Right atrium auricular region (tissue), 2 donors: Measurements from ENCODE around the gene HSD17B2. TPM values are rescaled to one million over a fixed set of nuclear protein-coding genes. Genes with fewer than 3 reads are reported as not detected.

Experiments
- DNase-seq: peaks from one replicate; pipeline ENCODE4 v3.0.0-alpha.2; 2019; ENCODE audit warnings: low spot score
- H3K27ac ChIP-seq, 2 donors: fragments of 200-600 bp; sonication (generic); 1 replicate in 1 of 2; 2 replicates in 1 of 2; pipeline ENCODE4 v1.5.1; 2016 to 2019
- H3K27me3 ChIP-seq, 2 donors: fragments of 200-600 bp; sonication (generic); one replicate each; pipeline versions ENCODE4 v1.5.1 to v1.6.0; 2017 to 2019
- H3K36me3 ChIP-seq: fragments of 200-600 bp; sonication (generic); one replicate; pipeline ENCODE4 v1.5.1; 2016
- H3K4me1 ChIP-seq, 2 donors: fragments of 200-600 bp; sonication (generic); one replicate each; pipeline versions ENCODE4 v1.5.1 to v1.6.0; 2017 to 2019
- H3K4me3 ChIP-seq, 2 donors: fragments of 200-600 bp; sonication (generic); 1 replicate in 1 of 2; 2 replicates in 1 of 2; pipeline ENCODE4 v1.5.1; 2017 to 2019; ENCODE audit warnings: mild to moderate bottlenecking in 1 of 2, moderate library complexity in 1 of 2
- H3K9me3 ChIP-seq, 2 donors: fragments of 200-600 bp; sonication (generic); one replicate each; pipeline ENCODE4 v1.5.1; 2019
- total RNA-seq, 2 donors: library from RNA; depleted of rRNA; stranded (reverse); fragments of >200 nt; gene quantifications; one replicate each; pipeline ENCODE4 v1.1.0, GENCODE V29; 2016
- TF ChIP-seq, protein P1 (sequence below), 2 donors: fragments of 200-600 bp; sonication (generic); IDR thresholded peaks; one replicate each; pipeline ENCODE4 v1.5.1; 2019; ENCODE audit warnings: antibody characterized with exemption in 2 of 2

The HSD17B2 gene
- total RNA-seq, 2 donors from 2014 or later, result not detected

GRCh38 chr16:82059161-82059982 lies 24.3 kb downstream of the HSD17B2 start:
- H3K9me3 ChIP-seq, result no peaks in the 10 kb centered on the region
- TF ChIP-seq, protein P1, sequence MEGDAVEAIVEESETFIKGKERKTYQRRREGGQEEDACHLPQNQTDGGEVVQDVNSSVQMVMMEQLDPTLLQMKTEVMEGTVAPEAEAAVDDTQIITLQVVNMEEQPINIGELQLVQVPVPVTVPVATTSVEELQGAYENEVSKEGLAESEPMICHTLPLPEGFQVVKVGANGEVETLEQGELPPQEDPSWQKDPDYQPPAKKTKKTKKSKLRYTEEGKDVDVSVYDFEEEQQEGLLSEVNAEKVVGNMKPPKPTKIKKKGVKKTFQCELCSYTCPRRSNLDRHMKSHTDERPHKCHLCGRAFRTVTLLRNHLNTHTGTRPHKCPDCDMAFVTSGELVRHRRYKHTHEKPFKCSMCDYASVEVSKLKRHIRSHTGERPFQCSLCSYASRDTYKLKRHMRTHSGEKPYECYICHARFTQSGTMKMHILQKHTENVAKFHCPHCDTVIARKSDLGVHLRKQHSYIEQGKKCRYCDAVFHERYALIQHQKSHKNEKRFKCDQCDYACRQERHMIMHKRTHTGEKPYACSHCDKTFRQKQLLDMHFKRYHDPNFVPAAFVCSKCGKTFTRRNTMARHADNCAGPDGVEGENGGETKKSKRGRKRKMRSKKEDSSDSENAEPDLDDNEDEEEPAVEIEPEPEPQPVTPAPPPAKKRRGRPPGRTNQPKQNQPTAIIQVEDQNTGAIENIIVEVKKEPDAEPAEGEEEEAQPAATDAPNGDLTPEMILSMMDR (IDR thresholded peaks at IDR 0.05), result no peak
- no peaks in the 10 kb centered on the region for H3K4me1 ChIP-seq
- no peak for DNase-seq
- H3K27me3 ChIP-seq, result no peaks in the 10 kb centered on the region
- no peak overlapping the region for H3K27ac ChIP-seq
- H3K36me3 ChIP-seq, result no peaks in the 10 kb centered on the region
- no peak overlapping the region for H3K4me3 ChIP-seq

DNA sequence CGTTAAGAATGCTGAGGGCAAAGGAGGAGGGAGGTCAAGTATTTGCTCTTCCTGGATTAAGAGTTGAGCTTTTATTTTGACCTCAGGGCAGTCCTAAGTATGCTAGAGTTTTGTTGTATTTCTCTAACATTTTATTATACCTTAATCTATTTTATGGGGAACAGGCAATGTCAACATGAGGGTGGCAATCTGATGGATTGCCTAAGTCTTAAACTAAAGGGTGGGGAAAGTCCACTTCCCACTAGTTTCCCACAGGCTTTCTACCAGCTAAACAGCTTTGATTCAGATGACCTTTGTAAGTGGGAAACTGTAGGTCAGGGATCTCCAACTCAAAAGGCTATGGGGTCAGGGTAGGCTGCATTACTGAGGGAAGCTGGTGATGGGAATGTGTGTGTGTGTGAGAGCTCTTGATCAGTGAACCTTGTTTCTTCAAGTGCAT lies 24.9 kb downstream of the HSD17B2 start:
- Histone ChIP-seq H3K36me3 (no peaks in the 10 kb centered on the region), H3K27ac (no peak overlapping the region), H3K4me1 (no peaks in the 10 kb centered on the region), H3K27me3 (no peaks in the 10 kb centered on the region), H3K4me3 (no peak overlapping the region), H3K9me3 (no peaks in the 10 kb centered on the region)
- no peak for DNase-seq
- TF ChIP-seq, protein P1 (IDR thresholded peaks at IDR 0.05), result no peak

DNA sequence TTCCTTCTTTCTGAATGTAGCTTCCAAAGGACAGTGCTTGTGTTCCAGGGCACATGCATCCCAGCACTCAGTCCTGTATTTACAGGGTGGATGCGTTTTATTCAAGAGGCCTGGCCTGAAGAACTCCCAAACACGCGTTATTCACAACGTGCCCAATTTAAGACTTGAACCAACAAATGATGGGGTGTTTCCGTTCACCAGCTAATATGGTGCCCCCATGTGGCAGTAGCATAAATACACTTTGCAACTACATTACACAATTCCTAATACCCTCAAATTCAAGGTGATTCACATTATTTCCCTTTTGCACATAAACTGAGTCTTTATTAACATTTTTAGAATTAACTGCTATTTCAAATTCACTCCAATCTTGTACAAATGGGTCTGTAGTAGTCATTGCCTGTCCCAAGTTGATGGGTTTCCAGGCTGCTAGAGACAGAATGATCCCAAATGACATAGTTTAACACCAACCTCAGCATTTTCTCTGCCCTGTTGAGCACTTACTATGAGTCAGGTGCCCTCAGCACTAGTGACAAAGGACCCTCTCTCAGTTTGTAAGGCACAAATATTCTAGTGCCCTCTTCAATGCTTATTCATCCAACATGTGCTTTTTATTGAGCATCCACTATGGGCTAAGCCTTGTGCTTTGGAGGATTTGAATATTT lies 26.9 kb downstream of the HSD17B2 start:
- no peaks in the 10 kb centered on the region for H3K27me3 ChIP-seq
- H3K36me3 ChIP-seq, result no peaks in the 10 kb centered on the region
- no peak overlapping the region for H3K4me3 ChIP-seq
- H3K27ac ChIP-seq, result no peak overlapping the region
- no peaks in the 10 kb centered on the region for H3K9me3 ChIP-seq
- no peaks in the 10 kb centered on the region for H3K4me1 ChIP-seq
- TF ChIP-seq, protein P1 (IDR thresholded peaks at IDR 0.05), result peak in 1 of 2 donors; percentile 49
- no peak for DNase-seq

DNA sequence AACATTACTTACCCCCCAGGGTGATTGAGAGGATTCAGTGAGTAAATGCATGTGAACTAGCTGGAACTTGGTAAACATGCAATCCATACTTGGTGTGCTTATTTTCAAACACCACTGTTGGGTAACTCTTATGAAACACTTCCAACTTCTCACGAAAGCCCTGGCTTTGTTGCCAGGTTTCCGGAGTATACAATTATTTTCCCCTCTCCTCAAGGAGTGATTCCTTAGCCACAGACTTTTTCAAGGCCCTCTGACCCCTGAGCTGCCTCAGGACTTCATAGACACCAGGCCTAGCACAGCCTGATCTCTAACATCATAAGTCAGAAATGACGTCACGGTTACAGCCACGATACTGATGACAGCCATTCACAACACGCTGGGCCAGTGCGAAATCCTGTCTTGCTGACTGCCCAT lies 27.6 kb downstream of the HSD17B2 start:
- Histone ChIP-seq H3K27me3 (no peaks in the 10 kb centered on the region), H3K4me1 (no peaks in the 10 kb centered on the region), H3K4me3 (no peak overlapping the region), H3K36me3 (no peaks in the 10 kb centered on the region), H3K27ac (no peak overlapping the region), H3K9me3 (no peaks in the 10 kb centered on the region)
- TF ChIP-seq, protein P1 (IDR thresholded peaks at IDR 0.05), result no peak
- no peak for DNase-seq

DNA sequence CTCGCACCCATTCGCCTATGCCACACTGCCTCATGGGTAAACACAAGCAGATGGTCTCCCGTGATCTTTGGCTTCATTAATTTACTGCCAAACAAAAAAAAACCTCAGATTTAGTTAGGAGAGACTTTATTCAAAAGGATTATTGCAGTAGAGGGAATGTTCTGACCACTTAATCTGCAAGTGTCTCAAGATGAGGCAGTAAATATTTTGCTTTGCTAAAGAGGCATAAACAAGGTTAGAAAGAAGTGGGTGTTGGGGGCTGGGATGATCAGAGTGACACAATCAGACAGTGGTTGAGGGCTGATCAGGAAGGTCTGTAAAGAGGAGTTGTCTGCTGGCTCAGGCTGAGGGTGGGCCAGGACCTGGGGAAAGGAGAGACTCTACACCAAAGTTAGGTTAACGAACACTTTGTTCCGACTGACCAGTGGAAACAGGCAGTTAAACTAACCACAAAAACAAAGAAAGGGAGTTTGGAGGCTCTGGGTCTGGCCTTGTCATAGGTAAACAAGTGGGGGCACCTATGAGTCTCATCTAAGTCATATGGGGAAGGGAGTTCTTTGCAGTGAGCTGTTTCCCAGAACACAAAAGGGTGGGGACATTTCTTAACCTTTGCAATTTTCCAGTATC lies 28.5 kb downstream of the HSD17B2 start:
- Histone ChIP-seq H3K4me1 (no peaks in the 10 kb centered on the region), H3K27me3 (no peaks in the 10 kb centered on the region), H3K27ac (no peak overlapping the region), H3K4me3 (no peak overlapping the region), H3K9me3 (no peaks in the 10 kb centered on the region), H3K36me3 (no peaks in the 10 kb centered on the region)
- TF ChIP-seq, protein P1 (IDR thresholded peaks at IDR 0.05), result no peak
- no peak for DNase-seq
